Testis (tissue), 3 donors: ENCODE measurements around the gene ARID3A. TPM values are rescaled to one million over a fixed set of nuclear protein-coding genes. Genes with fewer than 3 reads are reported as not detected.
A peak's percentile ranks its signal among the peaks of the same experiment; 100 is the strongest.

Source experiments
- DNase-seq: peaks from one replicate; pipeline ENCODE4 v3.0.0-alpha.2; 2019
- H3K27ac ChIP-seq, 2 donors: fragments of 200-600 bp; sonication (generic); one replicate each; pipeline ENCODE4 v1.5.1; 2019
- H3K27me3 ChIP-seq: fragments of 200-600 bp; sonication (generic); one replicate; pipeline ENCODE4 v1.5.1; 2019
- H3K36me3 ChIP-seq: fragments of 200-600 bp; sonication (generic); one replicate; pipeline ENCODE4 v1.5.1; 2017; ENCODE audit warnings: low read depth; ENCODE audit errors: missing control alignments
- H3K4me1 ChIP-seq: fragments of 200-600 bp; sonication (generic); one replicate; pipeline ENCODE4 v1.5.1; 2019
- H3K4me3 ChIP-seq, 2 donors: fragments of 200-600 bp; sonication (generic); one replicate each; pipeline ENCODE4 v1.5.1; 2017 to 2019
- H3K9me3 ChIP-seq: fragments of 200-600 bp; sonication (generic); one replicate; pipeline ENCODE4 v1.5.1; 2017
- CTCF ChIP-seq, 3 experiments: fragments of 450-650 bp in 2 of 3; fragments of 200-600 bp in 1 of 3; sonication (generic) in 1 of 3; IDR thresholded peaks; one replicate each; pipeline ENCODE4 v1.5.1; 2016 to 2019; ENCODE audit warnings: antibody characterized with exemption in 3 of 3, mild to moderate bottlenecking in 2 of 3, moderate library complexity in 1 of 3
- POLR2A ChIP-seq: fragments of 450-650 bp; IDR thresholded peaks from one replicate; pipeline ENCODE4 v1.6.1; 2017; ENCODE audit warnings: antibody characterized with exemption, mild to moderate bottlenecking, moderate library complexity
- WGBS, 2 donors: methylation state at CpG; one replicate each; pipeline ENCODE4 v1.1.5; 2018; 5-methylcytosine and 5-hydroxymethylcytosine counted together
- intact Hi-C: fragments of 100-400 bp; cut with DNase I; formaldehyde crosslinking; loops from one replicate; pipeline ENCODE4 v1.15.1; 2023; ENCODE audit warnings: low total_unique reads
- polyA plus RNA-seq: library from polyadenylated mRNA; stranded (reverse); fragments of 350-450 nt; fragmentation: Illumina TruSeq; extraction: RNeasy Lipid Tissue Mini Kit (QIAGEN cat#74804); gene quantifications from one replicate; pipeline ENCODE4 v1.2.3, GENCODE V29; 2014; ENCODE audit warnings: low read depth, low replicate concordance; ENCODE audit not compliant: insufficient read depth
- total RNA-seq, 2 donors: library from RNA; depleted of rRNA; stranded (reverse); fragments of >200 nt; gene quantifications; one replicate each; pipeline ENCODE4 v1.2.3, GENCODE V29; 2016

ARID3A gene
- total and polyA plus RNA-seq, 3 donors from 2014 or later = 15.3 to 38.2 (median 26.5) TPM

- no peak overlapping the region for H3K4me3 ChIP-seq
- no peaks in the 10 kb centered on the region for H3K27me3 ChIP-seq
- H3K4me1 ChIP-seq = peaks cover 55% of the 10 kb centered on the region
- intact Hi-C loops = no loop called here
- TF ChIP-seq CTCF (IDR thresholded peaks at IDR 0.05) = no peak
- TF ChIP-seq POLR2A = no peak
- 90 to 94% methylated on average over 5 to 9 of the region's 9 CpGs for WGBS, 2 donors
- no peak for DNase-seq
- no peaks in the 10 kb centered on the region for H3K36me3 ChIP-seq
- H3K27ac ChIP-seq = no peak overlapping the region
- no peaks in the 10 kb centered on the region for H3K9me3 ChIP-seq
These were observed 92.1 kb downstream of the ARID3A start for GRCh38 chr19:1017906-1018305.

DNA sequence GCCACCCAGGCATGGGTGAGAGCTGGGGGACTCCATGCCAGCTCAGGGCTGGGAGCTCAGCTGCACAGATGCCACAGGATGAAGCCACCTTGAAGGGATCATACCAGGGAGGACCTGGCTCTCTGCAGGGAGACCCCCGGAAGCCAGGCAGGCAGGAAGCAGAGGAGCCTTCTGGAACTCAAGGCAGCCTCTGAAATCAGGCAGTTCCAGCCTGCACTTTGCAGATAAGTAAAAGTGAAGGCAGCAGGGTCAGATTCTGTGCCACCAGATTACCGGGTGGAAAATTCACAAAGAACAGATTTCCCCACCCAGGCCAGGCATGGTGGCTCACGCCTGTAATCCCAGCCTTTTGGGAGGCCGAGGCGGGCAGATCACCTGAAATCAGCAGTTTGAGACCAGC is 92.6 kb downstream of the ARID3A start:
- H3K27ac ChIP-seq = no peak overlapping the region
- DNase-seq = no peak
- H3K9me3 ChIP-seq = no peaks in the 10 kb centered on the region
- TF ChIP-seq POLR2A (no peak), CTCF (IDR thresholded peaks at IDR 0.05) (no peak)
- H3K36me3 ChIP-seq = no peaks in the 10 kb centered on the region
- H3K27me3 ChIP-seq = no peaks in the 10 kb centered on the region
- peaks cover 59% of the 10 kb centered on the region for H3K4me1 ChIP-seq
- no peak overlapping the region for H3K4me3 ChIP-seq
- 48 to 62% methylated on average over 5 of the region's 5 CpGs for WGBS, 2 donors
- intact Hi-C loops = no loop called here

GRCh38 chr19:1018932-1019615 is 93.2 kb downstream of the ARID3A start:
- no peaks in the 10 kb centered on the region for H3K36me3 ChIP-seq
- intact Hi-C loops = no loop called here
- H3K27ac ChIP-seq = no peak overlapping the region
- peaks cover 59% of the 10 kb centered on the region for H3K4me1 ChIP-seq
- no peaks in the 10 kb centered on the region for H3K9me3 ChIP-seq
- no peak for TF ChIP-seq CTCF (IDR thresholded peaks at IDR 0.05)
- no peak for TF ChIP-seq POLR2A
- no peak for DNase-seq
- H3K4me3 ChIP-seq = peak overlapping the region in 1 of 2 donors; percentile 90
- 32 to 46% methylated on average over 2 to 17 of the region's 17 CpGs for WGBS, 2 donors
- no peaks in the 10 kb centered on the region for H3K27me3 ChIP-seq

GRCh38 chr19:1019616-1019961 is 93.8 kb downstream of the ARID3A start:
- Histone ChIP-seq H3K27me3 (no peaks in the 10 kb centered on the region), H3K36me3 (no peaks in the 10 kb centered on the region), H3K27ac (peak overlapping the region in 1 of 2 donors; percentile 97), H3K4me1 (peaks cover 59% of the 10 kb centered on the region), H3K9me3 (no peaks in the 10 kb centered on the region), H3K4me3 (peak overlapping the region; percentile 86 to 90)
- TF ChIP-seq POLR2A = no peak
- TF ChIP-seq CTCF (IDR thresholded peaks at IDR 0.05) = no peak
- DNase-seq = no peak
- WGBS, 2 donors = 30 to 51% methylated on average over 4 to 18 of the region's 18 CpGs
- intact Hi-C loops = no loop called here
